Heart left ventricle (tissue), 16 donors: ENCODE results near the gene EFR3B. TPM values are rescaled to one million over a fixed set of nuclear protein-coding genes. Genes with fewer than 3 reads are reported as not detected.
A peak's percentile ranks its signal among the peaks of the same experiment; 100 is the strongest.

ENCODE experiments used
- ATAC-seq, 4 donors: fragments of 200-7000 bp; cut with Tn5 transposase; one replicate each; pipeline ENCODE4 v1.9.1; 2020 to 2022; ENCODE audit warnings: moderate library complexity in 4 of 4, mild to moderate bottlenecking in 3 of 4, moderate number of reproducible peaks in 1 of 4
- DNase-seq, 5 donors: peaks; one replicate each; pipeline ENCODE4 v3.0.0-alpha.2; 2020
- H3K27ac ChIP-seq, 12 donors: fragments of 200-600 bp; sonication (generic) in 4 of 12; one replicate each; pipeline versions ENCODE4 v1.5.0 to v1.8.0; 2016 to 2022; ENCODE audit warnings: mild to moderate bottlenecking in 2 of 12
- H3K27me3 ChIP-seq, 9 donors: fragments of 200-600 bp; sonication (generic) in 2 of 9; one replicate each; pipeline versions ENCODE4 v1.5.1 to v1.8.0; 2016 to 2022; ENCODE audit warnings: mild to moderate bottlenecking in 3 of 9
- H3K36me3 ChIP-seq, 9 donors: fragments of 200-600 bp; sonication (generic) in 2 of 9; one replicate each; pipeline versions ENCODE4 v1.5.0 to v1.8.0; 2018 to 2022; ENCODE audit warnings: mild to moderate bottlenecking in 2 of 9
- H3K4me1 ChIP-seq, 12 donors: fragments of 200-600 bp; sonication (generic) in 4 of 12; one replicate each; pipeline versions ENCODE4 v1.5.0 to v1.8.0; 2016 to 2022; ENCODE audit warnings: mild to moderate bottlenecking in 3 of 12
- H3K4me3 ChIP-seq, 12 donors: fragments of 200-600 bp; sonication (generic) in 4 of 12; one replicate each; pipeline versions ENCODE4 v1.5.0 to v1.8.0; 2017 to 2022; ENCODE audit warnings: mild to moderate bottlenecking in 9 of 12, moderate library complexity in 4 of 12
- H3K9me3 ChIP-seq, 12 donors: fragments of 200-600 bp; sonication (generic) in 4 of 12; one replicate each; pipeline versions ENCODE4 v1.5.0 to v1.8.0; 2016 to 2022; ENCODE audit warnings: mild to moderate bottlenecking in 1 of 12
- CTCF ChIP-seq, 12 donors: fragments of 200-600 bp; sonication (generic) in 4 of 12; IDR thresholded peaks; one replicate each; pipeline versions ENCODE4 v1.5.0 to v1.8.0; 2018 to 2022; ENCODE audit warnings: antibody characterized with exemption in 12 of 12, mild to moderate bottlenecking in 5 of 12
- POLR2A ChIP-seq, 2 donors: fragments of 450-650 bp; IDR thresholded peaks; one replicate each; pipeline ENCODE4 v1.6.1; 2017; ENCODE audit warnings: antibody characterized with exemption in 2 of 2, mild to moderate bottlenecking in 2 of 2, moderate library complexity in 2 of 2
- WGBS, 4 donors: extraction: QIAGEN DNeasy Blood & Tissue Kit in 2 of 4; methylation state at CpG; one replicate each; pipeline versions ENCODE4 v1.1.5 to v1.1.7; 2013 to 2018; 5-methylcytosine and 5-hydroxymethylcytosine counted together
- intact Hi-C, 10 donors: fragments of 100-400 bp; cut with DNase I; formaldehyde crosslinking; loops; one replicate each; pipeline versions ENCODE4 v1.11.1 to v1.14.2; 2022
- polyA plus RNA-seq, 2 donors: library from polyadenylated mRNA; stranded (reverse); fragments of 200-250 nt; gene quantifications; one replicate each; pipeline ENCODE4 v1.2.3, GENCODE V29; 2013
- total RNA-seq, 9 donors: library from RNA; depleted of rRNA in 2 of 9; stranded (reverse); fragments of >200 nt in 2 of 9; fragmentation: NEBNext Ultra II Directional in 3 of 9; extraction: Animal tissue kit (Norgen Biotek cat#: 25700) in 3 of 9; gene quantifications; one replicate each; pipeline versions ENCODE4 v1.1.0 to v1.2.4, GENCODE V29; 2016 to 2023
- donor health status: ischemic (EF 13 %, LVEDD 7.1; RV severe dilation, severe dysfunction).
- donor health status: healthy with polysubstance abuse.
- donor health status: DM: no; HTN: yes; CAD: no.
- donor health status: DM: no; HTN: no; CAD: no.
- donor health status: ischemic (EF 25% LVEDD 6.9; RV normal size, moderate dysfunction).
- donor health status: ischemic (EF 25% LVEDD 5.7; RV mildly dilated, moderate dysfunction).
- donor health status: healthy.
- donor health status: DM: yes; HTN: yes; CAD: no.
- donor health status: ischemic (EF 35%, LVEDD 5.7; RV mildly dilated, moderate dysfunction).
- donor health status: nonischemic (EF 11% LVEDD 7.7; RV severe dilation, severe dysfunction).
- donor health status: DM: yes; HTN: yes; CAD: no.
- donor health status: PGD.
- donor health status: ischemic (EF 29% LVEDD 5.4; RV normal size, mild dysfunction).
- donor health status: nonischemic (EF 23%, LVEDD 6.1; RV moderate dilation, normal function).

Gene EFR3B
- total and polyA plus RNA-seq, 11 donors: 1.7 to 13.8 (median 5.5) TPM

- ATAC-seq (no peak), DNase-seq (no peak)
- intact Hi-C loops: loop anchor here in 2 of 10 donors (5.0 kb wide), 2 partner anchors 37 to 48 kb away; partner anchors contain the start of gene EFR3B (in 1 of the 2)
- Histone ChIP-seq H3K27ac (peak overlapping the region in 11 of 12 donors; percentile 23 to 73 (median 65)), H3K4me3 (peak overlapping the region in 5 of 12 donors; percentile 5 to 24 (median 13)), H3K9me3 (no peaks in the 10 kb centered on the region), H3K27me3 (no peaks in the 10 kb centered on the region), H3K4me1 (peaks cover 3 to 60% (median 33%) of the 10 kb centered on the region in 12 donors), H3K36me3 (no peaks in the 10 kb centered on the region)
- 93 to 97% (median 94%) methylated on average over 3 of the region's 3 CpGs for whole genome bisulfite sequencing, 4 donors
- TF ChIP-seq CTCF (IDR thresholded peaks at IDR 0.05): no peak
- TF ChIP-seq POLR2A (IDR thresholded peaks at IDR 0.05): no peak
These were observed 37.3 kb downstream of the EFR3B start for GRCh38 chr2:25079050-25079635.

GRCh38 chr2:25081237-25081790 lies 39.4 kb downstream of the EFR3B start:
- Histone ChIP-seq H3K27ac (no peak overlapping the region), H3K36me3 (no peaks in the 10 kb centered on the region), H3K9me3 (no peaks in the 10 kb centered on the region), H3K27me3 (no peaks in the 10 kb centered on the region), H3K4me3 (no peak overlapping the region), H3K4me1 (peaks cover 3 to 56% (median 32%) of the 10 kb centered on the region in 12 donors)
- WGBS, 4 donors: 95 to 98% (median 96%) methylated on average over 9 of the region's 9 CpGs
- intact Hi-C loops: no loop called here
- no peak for ATAC-seq
- no peak for DNase-seq
- TF ChIP-seq POLR2A (IDR thresholded peaks at IDR 0.05): no peak
- TF ChIP-seq CTCF (IDR thresholded peaks at IDR 0.05): no peak

- peaks cover 3 to 48% (median 27%) of the 10 kb centered on the region in 12 donors for H3K4me1 ChIP-seq
- H3K27me3 ChIP-seq: no peaks in the 10 kb centered on the region
- TF ChIP-seq POLR2A (IDR thresholded peaks at IDR 0.05): no peak
- no peak for TF ChIP-seq CTCF (IDR thresholded peaks at IDR 0.05)
- ATAC-seq (peak in 2 of 4 donors; percentile 56 to 58), DNase-seq (peak in 1 of 5 donors; percentile 25)
- H3K9me3 ChIP-seq: no peaks in the 10 kb centered on the region
- H3K36me3 ChIP-seq: no peaks in the 10 kb centered on the region
- peak overlapping the region in 1 of 12 donors; percentile 45 for H3K27ac ChIP-seq
- intact Hi-C loops: no loop called here
- WGBS, 4 donors: 69 to 95% (median 88%) methylated on average over 6 of the region's 6 CpGs
- H3K4me3 ChIP-seq: no peak overlapping the region
These were observed 40.2 kb downstream of the EFR3B start for GRCh38 chr2:25082002-25082622.
